Stomach (tissue), 9 donors: ENCODE data around the gene SLC25A51. TPM values are rescaled to one million over a fixed set of nuclear protein-coding genes. Genes with fewer than 3 reads are reported as not detected.

Experiments used
- DNase-seq, 2 donors: peaks; one replicate each; pipeline versions ENCODE4 v3.0.0 to v3.0.0-alpha.2; 2013 to 2019
- H3K27ac ChIP-seq, 5 donors: fragments of 200-600 bp in 4 of 5; sonication (generic) in 4 of 5; one replicate each; pipeline ENCODE4 v1.5.1; 2013 to 2019; ENCODE audit warnings: mild to moderate bottlenecking in 1 of 5, moderate library complexity in 1 of 5
- H3K27me3 ChIP-seq, 3 donors: fragments of 200-600 bp; sonication (generic); one replicate each; pipeline ENCODE4 v1.5.1; 2017 to 2019; ENCODE audit warnings: mixed run types in 1 of 3
- H3K36me3 ChIP-seq, 4 donors: fragments of 200-600 bp; sonication (generic); 1 replicate in 3 of 4; 2 replicates in 1 of 4; pipeline ENCODE4 v1.5.1; 2016 to 2019
- H3K4me1 ChIP-seq, 4 donors: fragments of 200-600 bp; sonication (generic); one replicate each; pipeline ENCODE4 v1.5.1; 2016 to 2019
- H3K4me3 ChIP-seq, 4 donors: fragments of 200-600 bp; sonication (generic) in 3 of 4; one replicate each; pipeline ENCODE4 v1.5.1; 2016 to 2019; ENCODE audit warnings: mild to moderate bottlenecking in 1 of 4
- H3K9me3 ChIP-seq, 4 donors: fragments of 200-600 bp; sonication (generic); one replicate each; pipeline ENCODE4 v1.5.1; 2016 to 2019
- CTCF ChIP-seq, 7 experiments: fragments of 450-650 bp in 4 of 7; fragments of 200-600 bp in 3 of 7; sonication (generic) in 3 of 7; IDR thresholded peaks; one replicate each; pipeline ENCODE4 v1.5.1; 2016 to 2019; ENCODE audit warnings: antibody characterized with exemption in 7 of 7, control low read depth in 2 of 7, mild to moderate bottlenecking in 1 of 7
- EP300 ChIP-seq: sonication (generic); formaldehyde crosslinking; IDR thresholded peaks from one replicate; pipeline ENCODE4 v1.6.1; 2017; ENCODE audit warnings: antibody characterized with exemption
- POLR2A ChIP-seq, 4 donors: fragments of 450-650 bp; IDR thresholded peaks; one replicate each; pipeline ENCODE4 v1.6.1; 2016; ENCODE audit warnings: antibody characterized with exemption in 4 of 4, control low read depth in 2 of 4, mild to moderate bottlenecking in 1 of 4, moderate library complexity in 1 of 4
- POLR2AphosphoS5 ChIP-seq, 3 donors: sonication (generic); formaldehyde crosslinking; IDR thresholded peaks; one replicate each; pipeline ENCODE4 v1.6.1; 2016; ENCODE audit warnings: antibody characterized with exemption in 3 of 3
- WGBS, 5 donors: extraction: QIAGEN DNeasy Blood & Tissue Kit in 3 of 5; methylation state at CpG; one replicate each; pipeline versions ENCODE4 v1.1.5 to v1.1.7; 2013 to 2018; 5-methylcytosine and 5-hydroxymethylcytosine counted together
- intact Hi-C: fragments of 100-400 bp; cut with DNase I; formaldehyde crosslinking; loops from one replicate; pipeline ENCODE4 v1.15.1; 2023; ENCODE audit warnings: low total_unique reads
- polyA plus RNA-seq, 3 donors: library from polyadenylated mRNA; stranded (reverse); fragments of 200-250 nt; gene quantifications; one replicate each; pipeline ENCODE4 v1.2.3, GENCODE V29; 2013
- total RNA-seq, 5 donors: library from RNA; depleted of rRNA; stranded (reverse); fragments of >200 nt; gene quantifications; one replicate each; pipeline versions ENCODE4 v1.1.0 to v1.2.3, GENCODE V29; 2014 to 2016
- donor health status: healthy with polysubstance abuse.
- donor health status: Bipolar disorder and iron deficiency.
- donor health status: healthy.

The SLC25A51 gene
- total and polyA plus RNA-seq, 8 donors, result 3.5 to 41.5 (median 9.8) TPM

DNA sequence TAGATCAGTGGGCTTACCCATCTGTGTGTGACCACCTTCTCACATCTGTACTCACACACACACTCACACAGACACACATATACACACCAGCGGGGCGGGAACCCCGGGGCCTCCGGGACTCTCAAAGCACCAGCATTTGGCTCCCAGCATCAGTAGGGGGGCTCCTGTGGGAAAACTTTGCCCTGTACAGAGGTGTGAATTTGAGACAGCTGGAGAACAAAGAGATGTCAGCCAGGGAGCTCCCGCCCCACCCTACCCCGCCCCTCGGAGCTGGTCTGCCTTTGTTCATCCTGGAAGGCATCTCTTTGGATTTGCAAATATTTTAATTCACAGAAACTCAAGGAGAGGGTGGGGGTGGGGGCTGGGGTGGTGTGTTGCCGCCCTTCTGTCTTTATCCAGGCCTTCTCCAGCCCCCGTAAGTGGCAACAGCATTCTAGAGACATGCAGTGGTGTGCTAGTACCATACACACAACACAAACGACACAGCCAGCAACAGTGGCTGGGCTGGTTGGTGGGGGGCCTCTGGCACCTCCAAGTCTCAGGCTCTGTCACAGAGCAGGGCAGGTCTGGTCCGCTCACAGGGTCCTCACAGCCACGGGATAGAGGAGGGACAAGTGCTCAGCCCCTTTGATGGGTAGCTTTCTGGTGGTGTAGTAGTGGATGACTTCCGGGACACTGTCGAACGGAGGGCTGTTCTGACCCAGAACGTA, 15.5 kb upstream of the SLC25A51 start:
- no peaks in the 10 kb centered on the region for H3K9me3 ChIP-seq

DNA sequence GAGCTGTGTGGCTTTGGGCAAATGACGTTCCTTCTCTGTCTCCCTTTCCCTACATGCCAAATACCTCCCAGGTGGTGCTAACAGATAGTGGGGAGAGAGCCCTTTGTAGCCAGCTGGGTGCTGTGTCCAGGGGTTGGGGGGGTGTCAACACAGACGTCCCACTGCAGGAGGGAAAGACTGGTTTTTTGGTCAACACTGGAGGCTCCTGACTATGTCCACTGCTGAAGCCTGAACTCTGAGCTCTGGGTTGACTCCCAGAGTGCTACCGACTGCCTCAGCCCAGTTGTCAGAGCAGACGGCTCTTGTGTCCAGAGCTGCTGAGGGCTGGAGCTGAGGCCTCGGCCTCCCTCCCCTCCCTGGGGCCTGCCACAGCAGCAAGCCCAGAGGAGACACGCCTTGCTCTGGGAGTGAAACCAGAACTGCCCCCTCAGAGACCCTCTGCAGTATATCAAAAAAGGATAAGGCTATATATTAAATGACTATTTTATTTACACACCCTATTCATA, 14.8 kb upstream of the SLC25A51 start:
- H3K27ac ChIP-seq, result no peak overlapping the region
- no peak for DNase-seq
- no peaks in the 10 kb centered on the region for H3K27me3 ChIP-seq
- no peak overlapping the region for H3K4me3 ChIP-seq
- intact Hi-C loops, result loop anchor here (5.0 to 10.0 kb wide), 2 partner anchors 239 to 476 kb away; partner anchors contain the start of gene ALDH1B1
- TF ChIP-seq EP300 (no peak), POLR2A (IDR thresholded peaks at IDR 0.05) (no peak), POLR2AphosphoS5 (IDR thresholded peaks at IDR 0.05) (no peak), CTCF (IDR thresholded peaks at IDR 0.05) (no peak)
- 56 to 83% (median 81%) methylated on average over 3 to 6 of the region's 6 CpGs for WGBS, 5 donors
- H3K36me3 ChIP-seq, result peaks cover 0 to 48% (median 36%) of the 10 kb centered on the region in 4 donors
- H3K4me1 ChIP-seq, result peaks cover 7 to 29% (median 22%) of the 10 kb centered on the region in 4 donors
- no peaks in the 10 kb centered on the region for H3K9me3 ChIP-seq

More for the DNA sequence above, 15.5 kb upstream of the SLC25A51 start:
- peaks cover 7 to 24% (median 17%) of the 10 kb centered on the region in 4 donors for H3K4me1 ChIP-seq
- no peak for DNase-seq
- no peak overlapping the region for H3K4me3 ChIP-seq
- 81 to 86% (median 85%) methylated on average over 14 to 16 of the region's 16 CpGs for WGBS, 5 donors
- intact Hi-C loops, result loop anchor here (5.0 to 10.0 kb wide), 2 partner anchors 238 to 475 kb away; partner anchors contain the start of gene ALDH1B1
- H3K27ac ChIP-seq, result no peak overlapping the region
- TF ChIP-seq CTCF (IDR thresholded peaks at IDR 0.05), result no peak
- no peak for TF ChIP-seq POLR2AphosphoS5 (IDR thresholded peaks at IDR 0.05)
- no peak for TF ChIP-seq EP300
- TF ChIP-seq POLR2A (IDR thresholded peaks at IDR 0.05), result no peak
- no peaks in the 10 kb centered on the region for H3K27me3 ChIP-seq
- peaks cover 0 to 48% (median 36%) of the 10 kb centered on the region in 4 donors for H3K36me3 ChIP-seq

DNA sequence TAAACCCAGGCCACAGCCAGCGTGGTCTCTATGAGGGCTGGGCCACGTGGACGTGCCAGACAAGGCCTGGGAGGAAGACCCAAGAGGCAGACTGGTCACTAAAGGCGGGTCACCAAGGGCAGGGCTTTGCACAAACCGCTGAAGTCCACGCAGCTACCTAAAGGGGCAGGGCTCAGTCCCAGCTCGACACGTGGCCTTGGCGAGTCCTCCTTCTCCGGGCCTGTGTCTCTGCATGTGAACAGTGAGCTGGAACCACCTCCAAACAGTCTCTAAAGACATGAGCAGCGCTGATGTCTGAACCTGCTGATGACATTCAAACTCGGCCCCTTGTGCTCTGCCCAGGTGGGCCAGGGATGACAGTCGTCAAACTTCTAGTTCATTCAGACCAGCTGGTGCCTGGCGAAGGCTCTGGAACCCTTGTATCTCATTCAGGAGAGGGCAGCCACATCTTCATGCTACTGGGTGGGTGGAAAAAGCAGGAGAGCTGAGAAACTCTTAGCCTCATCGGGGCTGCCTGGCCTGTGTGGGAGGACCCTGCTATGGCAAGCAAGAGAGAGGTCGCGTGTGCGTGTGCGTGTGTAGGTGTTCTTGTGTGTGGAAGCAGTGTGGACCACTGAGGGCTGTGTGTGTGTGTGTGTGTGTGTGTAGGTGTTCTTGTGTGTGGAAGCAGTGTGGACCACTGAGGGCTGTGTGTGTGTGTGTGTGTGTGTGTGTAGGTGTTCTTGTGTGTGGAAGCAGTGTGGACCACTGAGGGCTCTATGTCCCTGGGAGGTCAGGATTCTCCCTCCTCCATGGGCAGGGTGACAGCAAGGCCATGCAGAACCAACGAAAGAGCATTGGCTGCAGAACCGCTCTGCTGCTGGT, 14.1 kb upstream of the SLC25A51 start:
- H3K9me3 ChIP-seq, result no peaks in the 10 kb centered on the region
- H3K27me3 ChIP-seq, result no peaks in the 10 kb centered on the region
- H3K4me3 ChIP-seq, result no peak overlapping the region
- H3K4me1 ChIP-seq, result peaks cover 6 to 33% (median 19%) of the 10 kb centered on the region in 4 donors
- DNase-seq, result no peak
- WGBS, 5 donors, result 84 to 88% (median 86%) methylated on average over 14 to 21 of the region's 21 CpGs
- peaks cover 0 to 48% (median 36%) of the 10 kb centered on the region in 4 donors for H3K36me3 ChIP-seq
- intact Hi-C loops, result loop anchor here (5.0 to 10.0 kb wide), 2 partner anchors 239 to 477 kb away; partner anchors contain the start of gene ALDH1B1
- H3K27ac ChIP-seq, result peak overlapping the region in 4 of 5 donors; percentile 39 to 71 (median 65)
- no peak for TF ChIP-seq CTCF (IDR thresholded peaks at IDR 0.05)
- TF ChIP-seq POLR2A (IDR thresholded peaks at IDR 0.05), result no peak
- no peak for TF ChIP-seq POLR2AphosphoS5 (IDR thresholded peaks at IDR 0.05)
- TF ChIP-seq EP300, result no peak

DNA sequence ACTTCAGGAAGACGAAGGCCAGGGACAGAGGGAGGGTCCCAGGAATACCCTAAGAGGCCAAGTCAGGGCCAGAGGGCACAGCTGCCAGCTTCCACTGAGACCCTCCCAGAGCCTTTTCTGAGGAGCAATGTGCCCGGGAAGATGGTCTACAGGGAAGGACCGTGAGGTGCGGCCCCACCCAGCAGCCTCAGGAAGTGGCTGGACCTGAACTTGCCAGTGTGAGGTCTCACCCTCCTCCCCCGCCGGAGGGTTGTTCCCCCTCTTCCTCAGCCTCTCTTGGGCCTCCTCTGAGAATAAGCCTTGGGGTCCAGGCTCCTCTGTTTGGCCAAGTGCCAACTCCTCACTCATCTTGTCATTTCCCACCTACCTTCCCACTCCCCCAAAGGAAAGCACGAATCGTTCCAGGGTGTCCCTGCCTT, 13.4 kb upstream of the SLC25A51 start:
- 58 to 73% (median 69%) methylated on average over 8 of the region's 8 CpGs for WGBS, 5 donors
- no peak for DNase-seq
- Histone ChIP-seq H3K27me3 (no peaks in the 10 kb centered on the region), H3K4me3 (no peak overlapping the region), H3K27ac (peak overlapping the region in 4 of 5 donors; percentile 39 to 71 (median 65)), H3K9me3 (no peaks in the 10 kb centered on the region), H3K36me3 (peaks cover 0 to 48% (median 36%) of the 10 kb centered on the region in 4 donors), H3K4me1 (peaks cover 0 to 26% (median 12%) of the 10 kb centered on the region in 4 donors)
- TF ChIP-seq EP300 (no peak), POLR2AphosphoS5 (IDR thresholded peaks at IDR 0.05) (no peak), CTCF (IDR thresholded peaks at IDR 0.05) (no peak), POLR2A (IDR thresholded peaks at IDR 0.05) (no peak)
- intact Hi-C loops, result loop anchor here (5.0 to 10.0 kb wide), 2 partner anchors 240 to 477 kb away; partner anchors contain the start of gene ALDH1B1
